HG03135 (cell line): Measurements from ENCODE around the gene PTGR2.
"Not testable (repeated sequence)": the region's sequence is repeated elsewhere in the genome, so short reads cannot be mapped to it uniquely, and the experiment has no call there.

Experiments used
- ATAC-seq: cut with Tn5 transposase; IDR thresholded peaks from one replicate; pipeline ENCODE4 v1.9.1; 2021; ENCODE audit warnings: mild to moderate bottlenecking, moderate library complexity; ENCODE audit not compliant: unreplicated experiment

The PTGR2 gene

GRCh38 chr14:73829526-73830431 is 21.9 kb upstream of the PTGR2 start:
- peak; percentile 73 for ATAC-seq

DNA sequence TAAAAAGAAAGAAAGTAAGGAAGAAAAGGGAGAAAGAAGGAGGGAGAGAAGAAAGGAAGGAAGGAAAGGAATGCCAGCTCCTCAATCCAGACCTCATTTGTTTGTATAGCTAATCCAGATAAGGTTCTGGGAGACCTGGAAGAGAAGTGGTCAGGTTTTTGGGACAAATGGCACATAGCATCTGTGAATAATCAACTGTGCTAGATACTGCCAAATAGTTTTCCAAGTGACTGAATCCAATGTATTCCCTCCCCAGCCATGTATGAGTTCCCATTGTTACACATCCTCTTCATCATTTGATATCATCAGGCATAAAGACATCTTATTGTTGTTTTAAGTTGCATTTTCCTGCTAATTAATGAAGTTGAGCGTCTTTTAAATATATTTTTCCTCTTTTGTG is 18.6 kb upstream of the PTGR2 start:
- no peak for ATAC-seq

DNA sequence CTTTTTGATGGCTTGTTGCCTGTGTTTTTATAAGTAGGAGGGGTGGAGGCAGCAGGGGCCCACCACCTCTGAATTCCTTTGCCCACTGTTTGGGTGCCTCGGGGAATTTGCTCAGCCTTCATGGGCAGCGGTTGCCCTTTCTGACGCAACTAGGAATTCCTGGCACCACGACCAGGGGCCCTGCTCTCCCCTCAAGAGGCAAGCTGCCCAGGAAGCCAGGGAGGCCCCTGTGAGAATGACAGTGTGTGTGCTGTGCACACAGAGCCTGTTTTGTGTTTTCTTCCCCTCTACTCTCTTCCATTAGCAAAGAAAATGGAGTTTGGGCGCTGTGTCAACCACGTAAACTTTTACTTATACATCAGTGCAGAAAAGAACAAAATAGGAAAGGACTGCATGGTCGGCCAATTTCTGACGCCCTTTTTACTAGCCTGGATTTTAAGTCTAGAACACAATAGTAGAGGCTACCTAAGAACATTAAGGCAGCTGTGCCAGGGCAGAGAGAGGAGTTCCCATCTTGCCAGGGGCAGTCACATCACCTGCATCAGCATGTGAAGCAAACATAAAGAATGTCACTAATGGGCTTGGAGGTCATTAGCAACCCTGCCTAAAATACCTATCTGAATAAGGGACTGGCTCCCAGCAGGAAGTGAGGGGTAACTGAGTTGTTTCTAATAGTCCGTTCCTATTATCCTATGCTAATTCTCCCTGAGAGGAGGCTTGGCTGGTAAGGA is 17.9 kb upstream of the PTGR2 start:
- no peak for ATAC-seq

GRCh38 chr14:73834261-73834625 is 17.4 kb upstream of the PTGR2 start:
- no peak for ATAC-seq

- ATAC-seq = not testable (repeated sequence)
Observed at GRCh38 chr14:73838293-73839034, 13.2 kb upstream of the PTGR2 start.

- ATAC-seq = no peak
Observed at GRCh38 chr14:73842201-73842600, 9.4 kb upstream of the PTGR2 start.

GRCh38 chr14:73842851-73843250 is 8.8 kb upstream of the PTGR2 start:
- ATAC-seq = no peak

DNA sequence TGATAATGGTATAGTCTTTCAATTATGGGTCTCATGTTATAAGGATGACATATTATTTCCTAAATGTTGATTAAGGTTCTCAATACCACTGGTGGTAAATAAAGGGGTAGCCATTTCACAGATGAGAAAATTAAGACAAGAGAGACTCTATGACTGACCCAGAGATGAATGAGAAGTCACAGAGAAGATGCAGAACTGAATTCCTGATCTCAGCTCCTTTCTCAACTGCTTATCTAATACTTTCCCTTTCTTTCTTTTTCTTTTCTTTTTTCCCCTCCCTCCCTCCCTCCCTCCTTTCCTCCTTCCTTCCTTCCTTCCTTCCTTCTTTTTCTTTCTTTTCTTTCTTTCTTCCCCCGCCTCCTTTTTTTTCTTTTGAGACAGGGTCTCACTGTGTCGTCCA is 8.3 kb upstream of the PTGR2 start:
- no peak for ATAC-seq

DNA sequence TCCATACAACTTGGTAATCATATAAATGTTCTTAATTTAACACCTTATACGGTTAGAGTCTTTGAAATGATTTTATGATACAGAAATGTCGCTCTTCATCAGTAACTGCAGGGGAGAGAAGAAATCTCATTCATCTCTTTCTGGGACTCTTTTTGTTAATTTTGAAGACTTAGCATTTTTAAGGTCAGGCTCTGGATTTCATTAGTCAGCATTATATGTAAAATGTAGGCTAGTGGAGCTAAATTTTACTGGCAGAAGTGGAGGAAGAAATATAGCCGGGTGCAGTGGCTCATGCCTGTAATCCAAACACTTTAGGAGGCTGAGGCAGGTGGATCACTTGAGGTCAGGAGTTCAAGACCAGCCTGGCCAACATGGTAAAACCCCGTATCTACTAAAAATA is 4.7 kb upstream of the PTGR2 start:
- ATAC-seq = no peak

DNA sequence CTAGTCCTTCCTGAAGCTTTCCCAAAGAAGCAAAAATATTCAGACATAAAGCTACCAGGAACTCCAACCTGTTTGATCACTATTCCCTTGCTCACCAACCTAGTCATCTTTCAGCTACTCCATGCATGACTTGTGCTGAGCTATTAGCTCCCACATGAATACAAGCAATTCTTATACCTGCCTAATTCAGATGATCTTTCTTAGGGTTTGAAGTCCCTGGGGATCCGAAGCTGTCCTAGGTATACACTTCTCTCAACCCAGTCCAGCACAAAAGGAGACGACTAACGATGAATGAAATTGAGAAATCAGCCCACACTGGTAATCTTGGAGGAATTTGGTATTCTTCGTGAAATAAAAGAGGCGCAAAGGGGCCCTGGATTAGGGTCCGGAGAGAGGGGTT is 631 bp upstream of the PTGR2 start:
- no peak for ATAC-seq

- ATAC-seq = no peak
Observed at GRCh38 chr14:73859145-73859544, 7.5 kb downstream of the PTGR2 start.

- ATAC-seq = no peak
Observed at GRCh38 chr14:73861073-73861472, 9.4 kb downstream of the PTGR2 start.

GRCh38 chr14:73862480-73862879 is 10.8 kb downstream of the PTGR2 start:
- ATAC-seq = no peak

DNA sequence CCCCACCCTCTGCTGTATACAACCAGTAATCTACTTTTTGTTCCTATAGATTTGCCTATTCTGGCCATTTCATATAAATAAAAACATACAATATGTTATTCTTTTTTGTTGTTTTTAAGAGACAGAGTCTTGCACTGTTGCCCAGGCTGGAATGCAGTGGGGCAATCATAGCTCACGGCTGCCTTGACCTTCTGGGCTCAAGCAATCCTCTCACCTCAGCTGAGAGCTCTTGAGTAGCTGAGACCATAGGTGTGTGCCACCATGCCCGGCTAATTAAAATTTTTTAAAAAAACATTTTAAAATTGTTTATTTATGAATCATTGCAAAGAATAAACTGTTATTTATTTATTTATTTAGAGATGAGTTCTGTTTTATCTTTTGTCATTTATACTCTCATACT is 11.6 kb downstream of the PTGR2 start:
- no peak for ATAC-seq

- no peak for ATAC-seq
Observed at GRCh38 chr14:73865534-73866113, 14.0 kb downstream of the PTGR2 start.

GRCh38 chr14:73869754-73870153 is 18.1 kb downstream of the PTGR2 start:
- ATAC-seq = not testable (repeated sequence)

DNA sequence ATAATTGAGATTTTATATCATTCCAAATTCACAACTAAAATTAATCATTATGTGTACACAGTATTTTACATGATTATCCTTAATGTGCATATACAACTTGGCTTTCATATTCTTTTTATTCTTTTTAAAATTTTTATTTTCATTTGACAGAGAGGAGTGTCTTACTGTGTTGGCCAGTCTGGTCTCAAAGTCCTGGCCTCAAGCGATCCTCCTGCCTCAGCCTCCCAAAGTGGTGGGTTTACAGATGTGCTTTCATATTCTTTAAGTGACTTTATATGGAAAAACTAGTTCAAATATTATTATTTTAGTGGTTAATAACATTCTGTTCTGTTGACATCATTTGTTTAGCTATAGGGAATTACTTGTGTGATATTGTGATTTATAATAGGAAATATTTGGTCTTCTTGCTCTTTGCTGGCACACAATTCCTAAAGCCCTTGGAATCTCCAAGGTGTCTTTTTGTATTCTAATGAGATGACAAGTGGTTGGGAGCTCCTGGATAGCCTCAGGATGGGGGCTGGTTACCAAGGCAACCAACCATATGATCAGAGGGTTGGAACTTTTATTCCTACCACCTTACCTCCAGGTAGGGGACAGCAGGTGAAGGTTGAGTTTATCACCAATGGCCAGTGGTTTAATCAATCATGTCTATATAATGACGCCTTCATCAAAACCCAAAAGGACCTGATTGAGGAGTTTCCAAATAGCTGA is 19.0 kb downstream of the PTGR2 start:
- no peak for ATAC-seq

GRCh38 chr14:73873660-73874059 is 22.0 kb downstream of the PTGR2 start:
- ATAC-seq = no peak

GRCh38 chr14:73877790-73878189 is 26.2 kb downstream of the PTGR2 start:
- no peak for ATAC-seq

- no peak for ATAC-seq
Observed at GRCh38 chr14:73878436-73878835, 26.8 kb downstream of the PTGR2 start.

GRCh38 chr14:73879027-73879426 is 27.4 kb downstream of the PTGR2 start:
- ATAC-seq = no peak
